NB4 (cell line): ENCODE measurements around the gene AMER2.

Source experiments
- MYC ChIP-seq: IDR thresholded peaks from 2 replicates; pipeline ENCODE4 v1.6.1; 2011; ENCODE audit warnings: low read depth, low read length
- POLR2A ChIP-seq: IDR thresholded peaks from 2 replicates; pipeline ENCODE4 v1.6.1; 2011; ENCODE audit warnings: mild to moderate bottlenecking; ENCODE audit not compliant: insufficient read length; ENCODE audit errors: extremely low read depth
- TF ChIP-seq, protein P1 (sequence below): IDR thresholded peaks from one replicate; pipeline ENCODE4 v1.5.1; 2012; ENCODE audit warnings: low read depth, low read length
- TF ChIP-seq, protein P2 (sequence below): IDR thresholded peaks from 2 replicates; pipeline ENCODE4 v1.6.1; 2011; ENCODE audit warnings: low read depth, low read length

DNA sequence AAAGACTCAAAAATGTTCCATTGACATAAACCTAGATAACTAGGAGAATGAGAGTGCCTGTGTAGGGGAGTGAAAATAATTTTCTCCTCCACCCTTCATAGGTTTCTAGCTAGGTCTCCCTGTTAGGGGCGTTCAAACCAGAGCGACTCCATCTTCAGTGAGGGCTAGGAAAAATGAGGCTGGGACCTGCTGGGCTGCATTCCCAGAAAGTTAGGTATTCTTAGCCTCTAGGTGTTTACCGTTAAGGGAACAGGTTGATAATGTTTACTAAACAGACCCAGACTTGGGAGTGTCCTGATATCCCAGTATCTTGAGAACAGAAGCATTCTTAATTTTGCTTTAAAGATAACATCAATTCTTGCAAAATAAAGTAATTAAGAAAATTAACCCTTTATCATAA lies 56.0 kb downstream of the AMER2 start:
- TF ChIP-seq, protein P1, sequence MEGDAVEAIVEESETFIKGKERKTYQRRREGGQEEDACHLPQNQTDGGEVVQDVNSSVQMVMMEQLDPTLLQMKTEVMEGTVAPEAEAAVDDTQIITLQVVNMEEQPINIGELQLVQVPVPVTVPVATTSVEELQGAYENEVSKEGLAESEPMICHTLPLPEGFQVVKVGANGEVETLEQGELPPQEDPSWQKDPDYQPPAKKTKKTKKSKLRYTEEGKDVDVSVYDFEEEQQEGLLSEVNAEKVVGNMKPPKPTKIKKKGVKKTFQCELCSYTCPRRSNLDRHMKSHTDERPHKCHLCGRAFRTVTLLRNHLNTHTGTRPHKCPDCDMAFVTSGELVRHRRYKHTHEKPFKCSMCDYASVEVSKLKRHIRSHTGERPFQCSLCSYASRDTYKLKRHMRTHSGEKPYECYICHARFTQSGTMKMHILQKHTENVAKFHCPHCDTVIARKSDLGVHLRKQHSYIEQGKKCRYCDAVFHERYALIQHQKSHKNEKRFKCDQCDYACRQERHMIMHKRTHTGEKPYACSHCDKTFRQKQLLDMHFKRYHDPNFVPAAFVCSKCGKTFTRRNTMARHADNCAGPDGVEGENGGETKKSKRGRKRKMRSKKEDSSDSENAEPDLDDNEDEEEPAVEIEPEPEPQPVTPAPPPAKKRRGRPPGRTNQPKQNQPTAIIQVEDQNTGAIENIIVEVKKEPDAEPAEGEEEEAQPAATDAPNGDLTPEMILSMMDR, result no peak
- TF ChIP-seq POLR2A (no peak), MYC (no peak)
- TF ChIP-seq, protein P2, sequence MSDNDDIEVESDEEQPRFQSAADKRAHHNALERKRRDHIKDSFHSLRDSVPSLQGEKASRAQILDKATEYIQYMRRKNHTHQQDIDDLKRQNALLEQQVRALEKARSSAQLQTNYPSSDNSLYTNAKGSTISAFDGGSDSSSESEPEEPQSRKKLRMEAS, result no peak
